SK-N-SH (cell line): ENCODE results near the gene FHOD3. TPM values are rescaled to one million over a fixed set of nuclear protein-coding genes. Genes with fewer than 3 reads are reported as not detected.

Experiments
- CTCF ChIA-PET: fragments of 300-600, 350-600 bp; formaldehyde crosslinking; extraction: SDS; loops from one replicate; lab custom pipeline; 2021; lab: Yijun Ruan, JAX
- POLR2A ChIA-PET: fragments of 350-600 bp; sonication (Branson Sonifier 250); formaldehyde crosslinking; extraction: SDS; loops from one replicate; lab custom pipeline; 2020; ENCODE audit warnings: antibody characterized with exemption, inconsistent platforms; lab: Yijun Ruan, JAX
- DNase-seq: peaks from one replicate; pipeline ENCODE4 v3.0.0; 2012
- H2AFZ ChIP-seq: fragments of 200-600 bp; sonication (generic); 2 replicates; pipeline ENCODE4 v1.8.1; 2016; ENCODE audit warnings: antibody characterized with exemption, mild to moderate bottlenecking, low read depth
- H3F3A ChIP-seq: fragments of 200-600 bp; sonication (generic); replicated peaks from 2 replicates; pipeline ENCODE3; 2016; ENCODE audit warnings: antibody characterized with exemption, mild to moderate bottlenecking; ENCODE audit not compliant: insufficient read depth
- H3K27ac ChIP-seq, 2 experiments: fragments of 200-500 bp in 1 of 2; fragments of 200-600 bp in 1 of 2; sonication (Bioruptor generic) in 1 of 2; sonication (generic), shearing (Covaris generic) in 1 of 2; 2 replicates each; pipeline versions ENCODE4 v1.5.1 to v1.6.1; 2014 to 2016; ENCODE audit warnings: low read depth in 2 of 2, inconsistent platforms in 1 of 2, low read length in 1 of 2, mild to moderate bottlenecking in 1 of 2, mixed read lengths in 1 of 2
- H3K27me3 ChIP-seq: fragments of 200-600 bp; sonication (generic), shearing (Covaris generic); 2 replicates; pipeline ENCODE4 v1.6.1; 2016; ENCODE audit warnings: mixed run types; ENCODE audit not compliant: insufficient read depth
- H3K36me3 ChIP-seq, 2 experiments: fragments of 200-500 bp in 1 of 2; fragments of 200-600 bp in 1 of 2; sonication (Bioruptor generic) in 1 of 2; sonication (generic) in 1 of 2; replicated peaks in 1 of 2; 2 replicates each; pipeline versions ENCODE3 to v1.5.1; 2014 to 2016; ENCODE audit warnings: low read length in 1 of 2, mild to moderate bottlenecking in 1 of 2; ENCODE audit not compliant: insufficient read depth in 2 of 2, control insufficient read depth in 1 of 2
- H3K4me1 ChIP-seq, 2 experiments: fragments of 200-500 bp in 1 of 2; fragments of 200-600 bp in 1 of 2; sonication (Bioruptor generic) in 1 of 2; sonication (generic), shearing (Covaris generic) in 1 of 2; 2 replicates each; pipeline versions ENCODE4 v1.5.1 to v1.6.1; 2014 to 2016; ENCODE audit warnings: low read depth in 1 of 2, low read length in 1 of 2, mixed run types in 1 of 2; ENCODE audit not compliant: insufficient read depth in 2 of 2, control insufficient read depth in 1 of 2
- H3K4me2 ChIP-seq: fragments of 200-600 bp; sonication (generic), shearing (Covaris generic); 2 replicates; pipeline ENCODE4 v1.6.1; 2017; ENCODE audit warnings: mixed run types
- H3K4me3 ChIP-seq, 2 experiments: fragments of 200-500 bp in 1 of 2; fragments of 200-600 bp in 1 of 2; sonication (Bioruptor generic) in 1 of 2; sonication (generic), shearing (Covaris generic) in 1 of 2; 2 replicates each; pipeline versions ENCODE4 v1.5.1 to v1.8.1; 2014 to 2016; ENCODE audit warnings: low read depth in 2 of 2, inconsistent platforms in 1 of 2, low read length in 1 of 2, mild to moderate bottlenecking in 1 of 2, mixed read lengths in 1 of 2, moderate library complexity in 1 of 2
- H3K79me2 ChIP-seq: fragments of 200-600 bp; sonication (generic); 2 replicates; pipeline ENCODE4 v1.8.1; 2017; ENCODE audit warnings: mild to moderate bottlenecking; ENCODE audit not compliant: insufficient read depth
- H3K9ac ChIP-seq: fragments of 200-600 bp; sonication (generic); 2 replicates; pipeline ENCODE4 v1.6.1; 2017; ENCODE audit warnings: mixed run types
- H3K9me2 ChIP-seq: fragments of 200-600 bp; sonication (generic); 2 replicates; pipeline ENCODE4 v1.6.1; 2017; ENCODE audit warnings: mixed run types
- H3K9me3 ChIP-seq: fragments of 200-600 bp; sonication (generic); 2 replicates; pipeline ENCODE4 v1.6.1; 2017; ENCODE audit warnings: mixed run types, mild to moderate bottlenecking, moderate library complexity
- H4K20me1 ChIP-seq: fragments of 200-600 bp; sonication (generic); 2 replicates; pipeline ENCODE4 v1.6.1; 2017; ENCODE audit warnings: mild to moderate bottlenecking, mixed run types; ENCODE audit not compliant: insufficient read depth
- CTCF ChIP-seq: fragments of 200-600 bp; sonication (generic); IDR thresholded peaks from 2 replicates; pipeline ENCODE4 v1.6.1; 2017; ENCODE audit warnings: antibody characterized with exemption, mild to moderate bottlenecking, moderate library complexity
- EZH2phosphoT487 ChIP-seq: fragments of 200-600 bp; sonication (generic); IDR thresholded peaks from 2 replicates; pipeline ENCODE4 v1.6.1; 2017; ENCODE audit warnings: low read depth, mixed run types, mild to moderate bottlenecking, antibody characterized with exemption, moderate library complexity, borderline replicate concordance
- FOSL2 ChIP-seq: IDR thresholded peaks from 2 replicates; pipeline ENCODE4 v1.4.0; 2012; ENCODE audit warnings: low read depth, mild to moderate bottlenecking, moderate library complexity, borderline replicate concordance
- FOXM1 ChIP-seq: IDR thresholded peaks from 2 replicates; pipeline ENCODE4 v1.4.0; 2012; ENCODE audit warnings: low read depth, mild to moderate bottlenecking
- IRF3 ChIP-seq: fragments of 150-350 bp; IDR thresholded peaks from 2 replicates; pipeline ENCODE4 v1.6.1; 2016; ENCODE audit warnings: mild to moderate bottlenecking, low read depth, low read length
- MEF2A ChIP-seq: IDR thresholded peaks from 2 replicates; pipeline ENCODE4 v1.4.0; 2012; ENCODE audit warnings: low read depth, borderline replicate concordance
- NFIC ChIP-seq: IDR thresholded peaks from 2 replicates; pipeline ENCODE4 v1.4.0; 2012; ENCODE audit warnings: borderline replicate concordance
- NRF1 ChIP-seq: IDR thresholded peaks from 2 replicates; pipeline ENCODE4 v1.6.1; 2012; ENCODE audit warnings: low read depth, mild to moderate bottlenecking, low read length
- POLR2AphosphoS5 ChIP-seq: IDR thresholded peaks from 2 replicates; pipeline ENCODE4 v1.6.1; 2012; ENCODE audit warnings: low read depth, low read length
- RAD21 ChIP-seq: IDR thresholded peaks from 2 replicates; pipeline ENCODE4 v1.6.1; 2012; ENCODE audit warnings: mild to moderate bottlenecking, low read length
- RCOR1 ChIP-seq: fragments of 150-350 bp; IDR thresholded peaks from 2 replicates; pipeline ENCODE4 v1.6.1; 2017; ENCODE audit warnings: antibody characterized with exemption, low read length
- RFX5 ChIP-seq: IDR thresholded peaks from 2 replicates; pipeline ENCODE4 v1.6.1; 2012; ENCODE audit warnings: mild to moderate bottlenecking, improper control_type of control experiment, low read length
- RXRA ChIP-seq: IDR thresholded peaks from 2 replicates; pipeline ENCODE4 v1.4.0; 2012; ENCODE audit warnings: low read depth, mild to moderate bottlenecking, borderline replicate concordance
- SIN3A ChIP-seq: IDR thresholded peaks from 2 replicates; pipeline ENCODE4 v1.6.1; 2012; ENCODE audit warnings: low read depth, mild to moderate bottlenecking, low read length, moderate library complexity, borderline replicate concordance
- TAF1 ChIP-seq: IDR thresholded peaks from 2 replicates; pipeline ENCODE4 v1.6.1; 2012; ENCODE audit warnings: low read depth, mild to moderate bottlenecking, low read length, moderate library complexity, borderline replicate concordance
- TCF12 ChIP-seq: IDR thresholded peaks from 2 replicates; pipeline ENCODE4 v1.4.0; 2012
- TEAD4 ChIP-seq: IDR thresholded peaks from 2 replicates; pipeline ENCODE4 v1.4.0; 2012; ENCODE audit warnings: mild to moderate bottlenecking, borderline replicate concordance; ENCODE audit not compliant: insufficient read depth
- USF1 ChIP-seq: IDR thresholded peaks from 2 replicates; pipeline ENCODE4 v1.4.0; 2012; ENCODE audit warnings: low read depth, borderline replicate concordance
- USF2 ChIP-seq: fragments of 150-350 bp; IDR thresholded peaks from 2 replicates; pipeline ENCODE4 v1.6.1; 2017; ENCODE audit warnings: antibody characterized with exemption, low read length, low read depth, borderline replicate concordance
- WGBS: methylation state at CpG from one replicate; pipeline ENCODE4 v1.1.6; 2017; ENCODE audit warnings: low lambda C conversion rate; 5-methylcytosine and 5-hydroxymethylcytosine counted together
- polyA plus RNA-seq, 3 experiments: library from polyadenylated mRNA; depleted of rRNA; stranded (reverse); fragments of >200 nt; gene quantifications; 2 replicates each; pipeline ENCODE4 v1.2.3, GENCODE V29; 2012

FHOD3 gene
- polyA plus RNA-seq, 1 of the 3 experiments (the other 2 are of a cell fraction): 10.9 TPM

GRCh38 chr18:36675076-36675475 is 377.6 kb downstream of the FHOD3 start:
- CTCF ChIA-PET: interaction anchor here (0.7 kb wide), 1 partner anchor 12 kb away, joined by 3 read pairs; no protein-coding TSS in a partner anchor
- H3K4me3 ChIP-seq: no peak overlapping the region
- H3K27me3 ChIP-seq: no peaks in the 10 kb centered on the region
- H3F3A ChIP-seq: peaks cover 3% of the 10 kb centered on the region
- H3K4me2 ChIP-seq: no peak overlapping the region
- TF ChIP-seq IRF3: no peak
- TF ChIP-seq CTCF: no peak
- no peak for TF ChIP-seq USF2
- TF ChIP-seq FOXM1: no peak
- TF ChIP-seq TAF1: no peak
- no peak for TF ChIP-seq TEAD4
- TF ChIP-seq NRF1: no peak
- no peak for TF ChIP-seq FOSL2
- no peak for TF ChIP-seq MEF2A
- no peak for TF ChIP-seq RCOR1
- no peak for TF ChIP-seq NFIC
- no peak for TF ChIP-seq RAD21
- no peak for TF ChIP-seq USF1
- no peak for TF ChIP-seq TCF12
- no peak for TF ChIP-seq RFX5
- TF ChIP-seq EZH2phosphoT487: no peak
- TF ChIP-seq SIN3A: no peak
- no peak for TF ChIP-seq POLR2AphosphoS5
- TF ChIP-seq RXRA: no peak
- TF ChIP-seq, all 33 proteins: peak for 0
- H3K9me2 ChIP-seq: no peaks in the 10 kb centered on the region
- WGBS: 55% methylated on average over 3 of the region's 3 CpGs
- no peaks in the 10 kb centered on the region for H4K20me1 ChIP-seq
- H3K36me3 ChIP-seq: peaks cover 7 to 10% of the 10 kb centered on the region in 2 experiments
- no peak for DNase-seq
- H3K9me3 ChIP-seq: peaks cover 7% of the 10 kb centered on the region
- no peak overlapping the region for H3K27ac ChIP-seq
- POLR2A ChIA-PET: no interaction called here
- H2AFZ ChIP-seq: no peak overlapping the region
- peaks cover 0 to 4% of the 10 kb centered on the region in 2 experiments; a peak in 2 of 4 replicates for H3K4me1 ChIP-seq
- no peaks in the 10 kb centered on the region for H3K79me2 ChIP-seq
- H3K9ac ChIP-seq: no peak overlapping the region
